Kidney (tissue), 14 donors: ENCODE data around the gene KCNIP1. TPM values are rescaled to one million over a fixed set of nuclear protein-coding genes. Genes with fewer than 3 reads are reported as not detected.

Experiments
- DNase-seq, 5 donors: peaks; one replicate each; pipeline ENCODE4 v3.0.0-alpha.2; 2013 to 2020
- FAIRE-seq: peaks from 2 replicates; lab custom pipeline; 2012; peaks lifted over from hg19 to GRCh38; lab: Jason Lieb, UNC
- H3K27ac ChIP-seq, 2 donors: one replicate each; pipeline ENCODE4 v1.7.0; 2013; ENCODE audit warnings: low read depth in 2 of 2, low read length in 2 of 2, inconsistent platforms in 1 of 2
- H3K27me3 ChIP-seq: one replicate; pipeline ENCODE4 v1.7.1; 2013; ENCODE audit warnings: low read length, inconsistent platforms; ENCODE audit not compliant: control insufficient read depth, insufficient read depth
- H3K36me3 ChIP-seq, 3 donors: one replicate each; pipeline versions ENCODE4 v1.7.0 to v1.7.1; 2013; ENCODE audit warnings: low read length in 3 of 3, control low read depth in 1 of 3, inconsistent platforms in 1 of 3; ENCODE audit not compliant: insufficient read depth in 3 of 3, control insufficient read depth in 2 of 3
- H3K4me1 ChIP-seq, 3 donors: one replicate each; pipeline versions ENCODE4 v1.7.0 to v1.7.1; 2013; ENCODE audit warnings: low read length in 3 of 3, inconsistent platforms in 1 of 3, low read depth in 1 of 3; ENCODE audit not compliant: control insufficient read depth in 2 of 3, insufficient read depth in 2 of 3
- H3K4me3 ChIP-seq, 3 donors: one replicate each; pipeline versions ENCODE4 v1.7.0 to v1.8.1; 2013; ENCODE audit warnings: low read length in 3 of 3, control low read depth in 1 of 3, inconsistent platforms in 1 of 3
- H3K9ac ChIP-seq, 3 donors: one replicate each; pipeline versions ENCODE4 v1.7.0 to v1.7.1; 2013; ENCODE audit warnings: low read length in 3 of 3, control low read depth in 1 of 3, inconsistent platforms in 1 of 3
- H3K9me3 ChIP-seq, 3 donors: one replicate each; pipeline versions ENCODE4 v1.7.0 to v1.7.1; 2013; ENCODE audit warnings: low read length in 3 of 3, control low read depth in 1 of 3, inconsistent platforms in 1 of 3; ENCODE audit not compliant: control insufficient read depth in 2 of 3, insufficient read depth in 1 of 3
- CTCF ChIP-seq: IDR thresholded peaks from 3 replicates; pipeline ENCODE4 v1.5.1; 2012; ENCODE audit warnings: mild to moderate bottlenecking, moderate library complexity, borderline replicate concordance; ENCODE audit not compliant: insufficient read depth; ENCODE audit errors: extremely low read depth
- intact Hi-C: fragments of 100-400 bp; cut with DNase I; formaldehyde crosslinking; loops from one replicate; pipeline ENCODE4 v1.11.1; 2022
- polyA plus RNA-seq: library from polyadenylated mRNA; stranded (reverse); fragments of 350-450 nt; fragmentation: Illumina TruSeq; extraction: RNeasy Lipid Tissue Mini Kit (QIAGEN cat#74804); gene quantifications from one replicate; pipeline ENCODE4 v1.2.3, GENCODE V29; 2014; ENCODE audit warnings: low read depth, low replicate concordance; ENCODE audit not compliant: insufficient read depth
- total RNA-seq: library from RNA; stranded (reverse); fragmentation: NEBNext Ultra II Directional; extraction: Animal tissue kit (Norgen Biotek cat#: 25700); gene quantifications from one replicate; pipeline ENCODE4 v1.2.1, GENCODE V29; 2021
- donor health status: control.
- donor health status: control.
- donor health status: control.
- donor health status: control.
- donor health status: control.
- donor health status: DM: yes; HTN: yes; CAD: no.
- donor health status: Normal renal cell carcinoma (clear cell type).

The KCNIP1 gene
- total and polyA plus RNA-seq, 2 donors from 2014 or later: 1.8 to 3.1 TPM

GRCh38 chr5:170579601-170580000, 75.8 kb downstream of the KCNIP1 start:
- intact Hi-C loops: no loop called here
- no peak for TF ChIP-seq CTCF
- peaks cover 0 to 4% (median 0%) of the 10 kb centered on the region in 3 donors for H3K9me3 ChIP-seq
- H3K4me3 ChIP-seq: no peak overlapping the region
- FAIRE-seq: no peak
- DNase-seq: no peak
- H3K9ac ChIP-seq: no peak overlapping the region
- no peaks in the 10 kb centered on the region for H3K36me3 ChIP-seq
- H3K27me3 ChIP-seq: no peaks in the 10 kb centered on the region
- no peaks in the 10 kb centered on the region for H3K4me1 ChIP-seq
- H3K27ac ChIP-seq: no peak overlapping the region

GRCh38 chr5:170581211-170581610, 77.4 kb downstream of the KCNIP1 start:
- FAIRE-seq: no peak
- Histone ChIP-seq H3K27ac (no peak overlapping the region), H3K4me1 (no peaks in the 10 kb centered on the region), H3K27me3 (no peaks in the 10 kb centered on the region), H3K36me3 (no peaks in the 10 kb centered on the region), H3K9ac (no peak overlapping the region), H3K9me3 (peaks cover 0 to 4% (median 0%) of the 10 kb centered on the region in 3 donors), H3K4me3 (no peak overlapping the region)
- no peak for TF ChIP-seq CTCF
- no peak for DNase-seq
- intact Hi-C loops: no loop called here

GRCh38 chr5:170582644-170583330, 79.0 kb downstream of the KCNIP1 start:
- peaks cover 0 to 4% (median 0%) of the 10 kb centered on the region in 3 donors for H3K9me3 ChIP-seq
- no peak overlapping the region for H3K9ac ChIP-seq
- no peak overlapping the region for H3K27ac ChIP-seq
- H3K4me1 ChIP-seq: no peaks in the 10 kb centered on the region
- H3K4me3 ChIP-seq: no peak overlapping the region
- FAIRE-seq (no peak), DNase-seq (no peak)
- H3K36me3 ChIP-seq: no peaks in the 10 kb centered on the region
- H3K27me3 ChIP-seq: no peaks in the 10 kb centered on the region
- TF ChIP-seq CTCF: no peak
- intact Hi-C loops: no loop called here
